GM12865 (cell line): Measurements from ENCODE around the gene KCNIP4.

Experiments used
- DNase-seq: peaks from one replicate; pipeline ENCODE4 v3.0.0; 2010; ENCODE audit warnings: low read depth
- H3K4me3 ChIP-seq: 2 replicates; pipeline ENCODE4 v1.5.1; 2011; ENCODE audit warnings: mild to moderate bottlenecking, low read depth, low read length, control low read depth
- TF ChIP-seq, protein P1 (sequence below): IDR thresholded peaks from 2 replicates; pipeline ENCODE4 v1.5.1; 2011; ENCODE audit warnings: low read length, control low read depth, low read depth, inconsistent platforms; ENCODE audit not compliant: insufficient read depth; ENCODE audit errors: missing control alignments

Gene KCNIP4

DNA sequence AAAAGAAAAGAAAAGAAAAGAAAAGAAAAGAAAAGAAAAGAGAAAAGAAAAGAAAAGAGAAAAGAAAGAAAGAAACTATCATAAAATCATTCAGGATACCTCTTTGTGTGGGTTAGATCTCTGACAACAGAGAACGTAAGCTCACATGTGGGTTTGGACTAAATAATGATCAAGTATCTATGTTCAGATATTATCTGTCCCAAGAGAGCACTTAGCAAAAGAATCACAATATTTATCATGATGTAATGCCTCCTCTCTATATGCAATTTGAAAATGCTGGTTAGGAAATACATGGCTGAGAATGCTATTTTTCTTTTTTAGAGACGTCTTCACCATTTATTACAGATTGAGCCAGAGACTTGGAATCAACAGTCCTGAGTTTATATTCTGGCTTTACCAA is 191.3 kb downstream of the KCNIP4 start:
- no peak overlapping the region for H3K4me3 ChIP-seq
- no peak for DNase-seq

DNA sequence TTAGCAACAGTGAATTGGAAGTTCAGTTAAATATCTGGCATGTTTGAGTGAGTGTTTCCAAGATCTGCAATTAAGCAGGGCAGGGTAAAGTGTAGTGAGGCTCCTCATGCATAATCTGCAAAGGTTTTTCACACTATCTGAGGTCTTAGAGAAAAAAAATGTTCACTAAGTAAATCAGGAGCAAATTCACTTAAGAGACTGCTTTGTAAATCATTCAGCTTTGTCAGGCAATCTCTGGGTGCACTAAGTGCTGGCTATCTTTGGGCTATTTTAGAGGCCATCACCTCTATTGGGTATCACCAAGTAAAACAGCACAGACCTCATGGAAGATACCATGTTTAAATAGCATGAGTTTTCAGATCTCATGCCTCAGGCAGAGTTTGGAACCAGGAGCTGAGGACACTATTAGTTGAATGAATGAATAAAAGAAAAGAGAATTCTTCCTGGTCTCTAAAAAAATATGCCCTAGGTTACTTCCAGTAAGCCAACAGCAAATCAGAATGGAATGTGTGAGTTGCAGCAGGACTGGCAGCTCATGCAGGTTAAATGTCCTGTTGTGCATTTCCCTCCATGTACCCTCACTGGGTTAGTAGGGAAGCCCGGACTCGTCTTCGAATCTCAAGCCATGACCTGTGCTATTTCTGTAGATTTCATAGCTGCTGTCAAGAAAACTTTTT is 195.3 kb downstream of the KCNIP4 start:
- TF ChIP-seq, protein P1, sequence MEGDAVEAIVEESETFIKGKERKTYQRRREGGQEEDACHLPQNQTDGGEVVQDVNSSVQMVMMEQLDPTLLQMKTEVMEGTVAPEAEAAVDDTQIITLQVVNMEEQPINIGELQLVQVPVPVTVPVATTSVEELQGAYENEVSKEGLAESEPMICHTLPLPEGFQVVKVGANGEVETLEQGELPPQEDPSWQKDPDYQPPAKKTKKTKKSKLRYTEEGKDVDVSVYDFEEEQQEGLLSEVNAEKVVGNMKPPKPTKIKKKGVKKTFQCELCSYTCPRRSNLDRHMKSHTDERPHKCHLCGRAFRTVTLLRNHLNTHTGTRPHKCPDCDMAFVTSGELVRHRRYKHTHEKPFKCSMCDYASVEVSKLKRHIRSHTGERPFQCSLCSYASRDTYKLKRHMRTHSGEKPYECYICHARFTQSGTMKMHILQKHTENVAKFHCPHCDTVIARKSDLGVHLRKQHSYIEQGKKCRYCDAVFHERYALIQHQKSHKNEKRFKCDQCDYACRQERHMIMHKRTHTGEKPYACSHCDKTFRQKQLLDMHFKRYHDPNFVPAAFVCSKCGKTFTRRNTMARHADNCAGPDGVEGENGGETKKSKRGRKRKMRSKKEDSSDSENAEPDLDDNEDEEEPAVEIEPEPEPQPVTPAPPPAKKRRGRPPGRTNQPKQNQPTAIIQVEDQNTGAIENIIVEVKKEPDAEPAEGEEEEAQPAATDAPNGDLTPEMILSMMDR = no peak
- H3K4me3 ChIP-seq = no peak overlapping the region
- DNase-seq = no peak

More for the DNA sequence above, 191.3 kb downstream of the KCNIP4 start:
- TF ChIP-seq, protein P1 = no peak

DNA sequence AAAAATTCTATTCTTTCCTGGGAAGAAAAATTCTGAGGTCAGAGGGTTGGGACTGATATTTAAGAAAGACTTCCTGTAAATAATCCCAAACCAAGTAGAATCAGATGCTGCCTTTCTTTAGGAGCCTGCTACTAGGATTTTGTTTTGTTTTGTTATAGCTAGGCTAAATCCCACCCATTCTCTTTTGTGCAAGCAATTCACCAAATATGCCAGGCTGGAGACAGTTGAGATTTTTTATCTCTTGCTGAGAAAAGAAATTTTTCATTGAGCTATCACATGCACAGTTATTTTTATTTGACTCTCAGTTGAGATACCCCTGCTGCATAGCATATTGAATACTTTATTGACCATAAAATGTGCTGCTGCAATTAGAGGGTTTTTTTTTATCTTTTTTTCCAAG is 196.0 kb downstream of the KCNIP4 start:
- DNase-seq = no peak
- no peak overlapping the region for H3K4me3 ChIP-seq
- TF ChIP-seq, protein P1 = no peak

DNA sequence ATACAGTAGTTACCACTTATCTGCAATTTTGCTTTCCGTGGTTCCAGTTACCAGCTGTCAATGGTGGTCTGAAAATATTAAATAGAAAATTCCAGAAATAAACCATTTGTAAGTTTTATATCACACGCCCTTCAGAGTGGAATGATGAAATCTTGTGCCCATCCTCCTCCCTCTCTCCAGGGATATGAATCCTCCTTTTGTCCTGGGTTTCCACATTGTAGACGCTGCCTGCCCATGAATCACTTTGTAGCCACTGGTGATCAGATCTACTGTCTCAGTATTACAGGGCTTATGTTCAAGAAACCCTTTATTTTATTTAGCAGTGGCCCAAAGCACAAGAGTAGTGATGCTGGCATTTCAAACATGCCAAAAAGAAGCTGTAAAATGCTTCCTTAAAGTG is 198.6 kb downstream of the KCNIP4 start:
- DNase-seq = no peak
- TF ChIP-seq, protein P1 = no peak

GRCh38 chr4:21749412-21749811 is 199.2 kb downstream of the KCNIP4 start:
- TF ChIP-seq, protein P1 = no peak
- no peak for DNase-seq
- no peak overlapping the region for H3K4me3 ChIP-seq

More for the DNA sequence above, 198.6 kb downstream of the KCNIP4 start:
- no peak overlapping the region for H3K4me3 ChIP-seq

GRCh38 chr4:21744046-21744445 is 204.5 kb downstream of the KCNIP4 start:
- TF ChIP-seq, protein P1 = no peak
- DNase-seq = no peak

GRCh38 chr4:21742326-21742725 is 206.2 kb downstream of the KCNIP4 start:
- TF ChIP-seq, protein P1 = no peak
- no peak for DNase-seq
- H3K4me3 ChIP-seq = no peak overlapping the region

More at GRCh38 chr4:21744046-21744445, 204.5 kb downstream of the KCNIP4 start:
- no peak overlapping the region for H3K4me3 ChIP-seq
